Anterior cingulate cortex (tissue), 58 donors: ENCODE data around the gene FHIT.

Experiments used
- DNase-seq, 58 donors: peaks; one replicate each; lab custom pipeline; 2025; lab: John Stamatoyannopoulos, UW

Gene FHIT

GRCh38 chr3:60323180-60323579 is 928.1 kb downstream of the FHIT start:
- no peak for DNase-seq

DNA sequence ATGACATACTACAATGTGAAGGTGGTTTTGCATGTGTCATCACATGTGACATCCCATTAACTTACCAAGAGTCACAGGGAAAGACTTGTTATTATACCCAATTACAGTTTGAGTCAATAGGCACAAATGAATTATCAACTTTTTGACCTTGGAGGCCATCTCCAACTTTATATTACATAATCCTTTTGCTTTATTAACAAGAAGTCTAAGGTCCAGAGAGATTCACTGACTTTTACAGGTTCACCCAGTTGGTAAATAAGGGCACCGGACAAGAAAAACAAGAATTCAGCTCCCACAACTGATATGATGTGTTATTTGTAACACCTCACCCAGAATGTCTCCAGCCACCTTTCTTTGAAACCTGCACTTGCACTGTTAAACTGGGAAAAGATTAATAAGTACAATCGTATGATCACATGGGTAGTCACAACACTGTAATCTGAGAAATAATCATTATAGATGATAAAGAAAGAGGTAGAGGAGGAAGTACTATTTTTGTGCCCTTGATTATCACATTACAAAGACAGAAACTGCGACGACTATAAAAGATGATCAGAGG is 928.9 kb downstream of the FHIT start:
- DNase-seq, result no peak

GRCh38 chr3:60319179-60319858 is 931.9 kb downstream of the FHIT start:
- no peak for DNase-seq

GRCh38 chr3:60316121-60316797 is 935.0 kb downstream of the FHIT start:
- no peak for DNase-seq

DNA sequence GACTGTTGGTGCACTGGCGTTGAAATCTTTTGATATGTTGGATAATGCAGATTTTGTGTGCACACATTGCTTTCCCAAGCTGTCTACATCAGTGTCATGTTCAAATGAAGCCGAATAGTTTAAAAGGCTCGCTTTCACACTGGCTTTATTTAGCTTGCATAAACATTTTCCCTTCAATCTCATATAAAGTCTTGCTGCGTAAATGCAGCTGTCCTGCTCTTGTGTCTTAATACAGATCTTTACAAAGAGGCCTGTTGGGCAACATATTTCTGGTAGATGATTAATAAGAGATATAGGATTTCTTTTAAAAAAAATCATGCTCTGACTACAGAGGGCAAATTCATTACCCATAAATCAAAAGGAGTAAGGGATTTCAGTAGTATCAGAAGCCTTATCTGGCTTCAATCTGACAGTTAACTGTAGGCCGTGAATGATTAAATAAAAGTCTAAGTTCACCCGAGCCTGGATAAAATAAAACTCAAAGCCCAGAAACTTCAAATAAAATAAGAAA is 937.2 kb downstream of the FHIT start:
- no peak for DNase-seq

DNA sequence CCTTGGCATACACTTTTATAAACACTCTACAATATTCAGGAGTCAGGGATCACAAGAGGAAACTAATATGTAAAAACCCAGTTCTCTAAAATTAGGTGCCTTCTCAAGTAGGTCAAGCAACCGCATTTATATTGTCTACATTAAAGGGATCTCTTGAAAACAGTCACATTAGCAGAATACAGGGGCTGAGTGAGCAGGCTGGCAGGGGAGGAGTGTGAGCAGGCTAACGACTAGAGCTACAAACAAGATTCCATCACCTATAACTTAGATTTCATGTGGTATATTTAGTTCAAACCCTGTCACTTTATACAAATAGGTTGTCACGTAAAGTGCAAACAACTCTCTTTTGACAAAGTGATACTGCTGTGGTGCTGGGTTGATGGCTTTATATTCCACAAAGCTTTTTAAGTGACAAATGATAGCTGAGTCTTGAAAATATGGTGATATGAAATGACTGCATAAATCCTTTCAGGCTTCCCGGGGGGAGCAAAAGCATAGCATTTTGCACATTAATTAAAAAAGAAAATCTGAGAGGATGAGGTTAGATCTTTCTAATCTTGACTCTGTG is 937.9 kb downstream of the FHIT start:
- DNase-seq, result no peak

- DNase-seq, result no peak
These were observed 941.5 kb downstream of the FHIT start for GRCh38 chr3:60309539-60310268.

- DNase-seq, result no peak
These were observed 942.4 kb downstream of the FHIT start for GRCh38 chr3:60308808-60309207.

DNA sequence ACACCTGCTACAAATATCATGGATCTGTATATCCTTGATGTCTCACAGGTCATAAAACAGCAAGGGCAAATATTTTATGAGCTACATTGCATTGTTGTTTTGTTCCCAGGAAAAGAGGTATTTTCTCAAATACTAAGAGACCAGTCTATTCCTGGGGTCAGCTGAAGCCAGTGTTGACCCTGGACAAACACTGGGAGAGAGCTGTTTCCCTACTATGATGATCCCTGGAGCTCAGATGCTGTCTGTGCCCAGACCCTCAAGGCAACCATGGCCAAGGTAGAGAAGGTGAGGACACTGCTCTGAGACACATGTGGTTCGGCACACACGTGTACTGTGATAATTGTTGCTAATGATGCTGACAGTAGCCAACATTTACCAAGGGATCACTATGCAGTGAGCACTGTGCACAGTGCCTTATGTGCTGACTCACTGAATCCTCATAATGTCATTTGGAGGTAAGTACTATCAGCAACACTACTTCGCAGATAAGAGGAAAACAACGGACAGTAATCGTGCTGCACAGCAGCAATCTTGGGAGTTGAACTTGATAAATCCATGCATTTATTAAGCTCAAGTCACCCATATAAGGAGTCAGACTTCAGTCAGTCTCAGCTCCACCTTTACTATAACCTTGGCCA is 943.6 kb downstream of the FHIT start:
- DNase-seq, result no peak

DNA sequence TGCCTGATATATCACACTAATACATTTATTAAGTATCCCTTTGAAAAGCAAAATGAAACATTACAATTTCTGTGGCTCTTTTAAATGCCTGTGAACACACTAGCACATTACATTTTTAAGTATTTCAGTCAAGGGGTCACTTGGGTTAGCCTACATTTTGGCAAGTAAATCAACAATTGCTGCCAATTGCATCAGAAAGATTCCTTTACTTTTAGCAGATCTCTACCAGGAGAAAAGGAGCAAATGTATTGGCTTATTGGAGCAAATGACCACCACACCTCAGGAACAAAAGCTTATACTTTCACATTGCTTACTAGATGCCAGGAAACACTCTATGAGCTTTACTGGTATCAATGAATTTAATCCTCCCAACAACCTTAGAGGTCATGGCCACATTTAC is 947.1 kb downstream of the FHIT start:
- DNase-seq, result no peak

- DNase-seq, result no peak
These were observed 948.1 kb downstream of the FHIT start for GRCh38 chr3:60303160-60303559.

GRCh38 chr3:60301142-60301541 is 950.1 kb downstream of the FHIT start:
- no peak for DNase-seq

DNA sequence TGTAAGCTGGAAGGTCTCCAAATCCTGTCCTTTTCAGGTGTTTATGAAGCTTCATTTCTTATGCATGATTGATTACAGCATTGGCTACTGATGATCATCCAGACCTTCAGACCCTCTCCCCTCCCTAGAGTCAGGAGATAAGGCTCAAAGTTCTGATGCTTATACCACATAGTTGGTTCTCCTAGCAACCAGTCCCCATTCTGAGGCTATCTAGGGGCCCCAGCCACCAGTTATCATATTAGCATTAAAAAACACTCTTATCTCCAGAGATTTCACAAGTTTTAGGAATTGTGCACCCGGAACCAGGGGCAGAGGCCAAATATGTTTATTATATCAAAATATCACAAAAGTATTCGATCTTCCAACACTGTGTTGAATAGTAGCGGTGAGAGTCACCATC is 953.1 kb downstream of the FHIT start:
- DNase-seq, result no peak

GRCh38 chr3:60294181-60294580 is 957.1 kb downstream of the FHIT start:
- no peak for DNase-seq

- DNase-seq, result no peak
These were observed 960.1 kb downstream of the FHIT start for GRCh38 chr3:60291115-60291514.

GRCh38 chr3:60290122-60290492 is 961.1 kb downstream of the FHIT start:
- no peak for DNase-seq

- DNase-seq, result no peak
These were observed 961.7 kb downstream of the FHIT start for GRCh38 chr3:60289341-60290121.

- DNase-seq, result no peak
These were observed 968.4 kb downstream of the FHIT start for GRCh38 chr3:60282866-60283265.

DNA sequence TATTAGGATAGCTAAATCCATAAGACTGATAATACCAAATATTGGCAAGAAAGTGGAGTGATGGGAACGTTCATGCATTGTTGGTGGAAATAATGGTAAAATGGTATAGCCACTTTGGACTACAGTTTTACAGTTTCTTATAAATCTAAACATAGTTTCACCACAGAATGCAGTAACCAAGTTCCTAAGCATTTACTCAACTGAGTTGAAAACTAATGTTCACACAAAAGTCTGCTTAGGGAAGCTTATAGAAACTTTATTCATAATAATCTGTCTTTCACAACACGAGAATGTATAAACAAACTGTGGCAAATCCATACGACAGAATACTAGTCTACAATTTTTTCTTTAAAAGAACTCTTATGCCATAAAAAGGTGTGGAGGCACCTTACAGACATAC is 969.3 kb downstream of the FHIT start:
- DNase-seq, result no peak
